Activated CD4-positive, alpha-beta T cell treated with anti-CD3 and anti-CD28 coated beads for 24 hours (primary cell): ENCODE results near the gene TMEM18.

Experiments used
- DNase-seq, 2 donors: peaks; one replicate each; pipeline ENCODE4 v3.0.0-alpha.2; 2020; ENCODE audit warnings: low read depth in 2 of 2

The TMEM18 gene

GRCh38 chr2:620471-621302, 56.5 kb downstream of the TMEM18 start:
- DNase-seq = no peak

- DNase-seq = no peak
Measured at GRCh38 chr2:620004-620403, 57.2 kb downstream of the TMEM18 start.

- no peak for DNase-seq
Measured at GRCh38 chr2:618422-618990, 58.7 kb downstream of the TMEM18 start.

- no peak for DNase-seq
Measured at GRCh38 chr2:618005-618404, 59.2 kb downstream of the TMEM18 start.
